Calu3 (cell line): Measurements from ENCODE around the gene ULK4. TPM values are rescaled to one million over a fixed set of nuclear protein-coding genes. Genes with fewer than 3 reads are reported as not detected.
A peak's percentile ranks its signal among the peaks of the same experiment; 100 is the strongest.

Experiments
- BruUV-seq: library from RNA; stranded (reverse); fragments of 400-500 nt; replicated peaks from 2 replicates; lab custom pipeline; 2021; lab: Mats Ljungman, UMichigan
- CTCF ChIA-PET: fragments of 300-600 bp; sonication (Branson Sonifier 250); formaldehyde crosslinking; loops from one replicate; lab custom pipeline; 2022; ENCODE audit warnings: antibody characterized with exemption; lab: Charles Lee
- DNase-seq: peaks from one replicate; pipeline ENCODE4 v3.0.0; 2022
- H3K27ac Mint-ChIP-seq: one replicate; pipeline ENCODE4 v1.8.0; 2022; ENCODE audit warnings: mixed read lengths; ENCODE audit not compliant: unreplicated experiment
- H3K27me3 Mint-ChIP-seq: one replicate; pipeline ENCODE4 v1.8.0; 2022; ENCODE audit warnings: mixed read lengths; ENCODE audit not compliant: unreplicated experiment
- H3K36me3 Mint-ChIP-seq: one replicate; pipeline ENCODE4 v1.8.0; 2022; ENCODE audit warnings: mild to moderate bottlenecking, moderate library complexity, mixed read lengths; ENCODE audit not compliant: insufficient read depth, unreplicated experiment
- H3K4me1 Mint-ChIP-seq: one replicate; pipeline ENCODE4 v1.8.0; 2022; ENCODE audit warnings: mild to moderate bottlenecking, low read depth, mixed read lengths; ENCODE audit not compliant: unreplicated experiment
- H3K4me3 Mint-ChIP-seq: one replicate; pipeline ENCODE4 v1.8.0; 2022; ENCODE audit warnings: mild to moderate bottlenecking, low read depth, moderate library complexity, mixed read lengths; ENCODE audit not compliant: unreplicated experiment
- H3K9me3 Mint-ChIP-seq: one replicate; pipeline ENCODE4 v1.8.0; 2022; ENCODE audit warnings: low read depth, mixed read lengths; ENCODE audit not compliant: unreplicated experiment
- CTCF ChIP-seq: fragments of 200-600 bp; IDR thresholded peaks from one replicate; pipeline ENCODE4 v1.8.0; 2022; ENCODE audit warnings: antibody characterized with exemption; ENCODE audit not compliant: unreplicated experiment
- intact Hi-C: fragments of 100-400 bp; cut with micrococcal nuclease; formaldehyde crosslinking; loops from one replicate; pipeline ENCODE4 v1.10.0; 2022; ENCODE audit not compliant: unreplicated experiment
- total RNA-seq: library from RNA; stranded (reverse); gene quantifications from 2 replicates; pipeline ENCODE4 v1.2.3, GENCODE V29; 2022

The ULK4 gene
- total RNA-seq, 1 experiment from 2014 or later: 8.7 TPM

- Mint-ChIP-seq H3K36me3 (peaks cover 24% of the 10 kb centered on the region), H3K9me3 (no peaks in the 10 kb centered on the region), H3K4me1 (peaks cover 9% of the 10 kb centered on the region), H3K27me3 (peaks cover 8% of the 10 kb centered on the region), H3K4me3 (peak overlapping the region; percentile 89), H3K27ac (peak overlapping the region; percentile 95)
- TSS peak; percentile 59 for BruUV-seq
- DNase-seq: peak; percentile 50
- CTCF ChIA-PET: interaction anchor here (0.5 to 1.2 kb wide), 3 partner anchors 119 to 189 kb away, joined by 4 read pairs; no protein-coding TSS in a partner anchor
- no peak for TF ChIP-seq CTCF
- intact Hi-C loops: no loop called here
These were observed 815 bp downstream of the ULK4 start for GRCh38 chr3:41960826-41961750.

DNA sequence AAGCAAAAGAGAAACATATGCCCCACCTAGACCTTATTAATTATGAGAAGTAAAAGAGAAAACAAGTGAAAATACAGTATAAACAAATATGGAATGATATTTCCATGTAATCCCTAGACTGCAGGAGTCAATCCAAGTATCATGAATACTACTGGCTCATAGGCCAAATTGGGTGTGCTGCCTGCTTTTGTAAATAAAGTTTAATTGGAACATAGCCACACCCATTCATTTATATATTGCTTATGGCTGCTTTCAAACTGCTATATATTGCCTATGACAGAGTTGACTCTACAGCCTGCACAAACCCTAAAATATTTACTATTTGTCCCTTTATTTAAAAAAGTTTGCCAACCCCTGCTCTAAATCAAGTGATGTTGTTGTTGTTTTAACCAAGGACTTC lies 5.3 kb downstream of the ULK4 start:
- intact Hi-C loops: no loop called here
- Mint-ChIP-seq H3K4me3 (no peak overlapping the region), H3K27me3 (no peaks in the 10 kb centered on the region), H3K9me3 (no peaks in the 10 kb centered on the region), H3K4me1 (peaks cover 9% of the 10 kb centered on the region), H3K27ac (no peak overlapping the region), H3K36me3 (peaks cover 13% of the 10 kb centered on the region)
- CTCF ChIA-PET: no interaction called here
- no peak for DNase-seq
- TF ChIP-seq CTCF: no peak
- BruUV-seq: no TSS peak

DNA sequence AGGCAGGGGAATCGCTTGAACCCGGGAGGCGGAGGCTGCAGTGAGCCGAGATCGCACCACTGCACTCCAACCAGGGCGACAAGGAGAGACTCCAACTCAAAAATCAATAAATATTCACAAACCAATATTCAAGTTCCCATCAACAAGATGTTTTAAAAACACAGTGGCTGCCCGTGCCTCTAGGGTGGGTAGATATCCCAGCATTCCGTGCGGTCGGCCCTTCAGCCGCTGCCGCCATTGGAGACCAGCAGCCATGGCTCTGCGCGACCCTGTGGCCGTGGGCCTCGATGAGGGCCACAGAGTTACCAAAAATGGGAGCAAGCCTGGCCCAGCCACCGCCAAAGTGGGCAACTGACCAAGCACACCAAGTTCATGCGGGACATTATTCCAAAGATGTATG lies 6.7 kb downstream of the ULK4 start:
- no peak overlapping the region for H3K4me3 Mint-ChIP-seq
- no peaks in the 10 kb centered on the region for H3K4me1 Mint-ChIP-seq
- intact Hi-C loops: no loop called here
- no peak for TF ChIP-seq CTCF
- no peak overlapping the region for H3K27ac Mint-ChIP-seq
- no peaks in the 10 kb centered on the region for H3K27me3 Mint-ChIP-seq
- BruUV-seq: no TSS peak
- no peaks in the 10 kb centered on the region for H3K9me3 Mint-ChIP-seq
- no peaks in the 10 kb centered on the region for H3K36me3 Mint-ChIP-seq
- DNase-seq: no peak
- CTCF ChIA-PET: no interaction called here

DNA sequence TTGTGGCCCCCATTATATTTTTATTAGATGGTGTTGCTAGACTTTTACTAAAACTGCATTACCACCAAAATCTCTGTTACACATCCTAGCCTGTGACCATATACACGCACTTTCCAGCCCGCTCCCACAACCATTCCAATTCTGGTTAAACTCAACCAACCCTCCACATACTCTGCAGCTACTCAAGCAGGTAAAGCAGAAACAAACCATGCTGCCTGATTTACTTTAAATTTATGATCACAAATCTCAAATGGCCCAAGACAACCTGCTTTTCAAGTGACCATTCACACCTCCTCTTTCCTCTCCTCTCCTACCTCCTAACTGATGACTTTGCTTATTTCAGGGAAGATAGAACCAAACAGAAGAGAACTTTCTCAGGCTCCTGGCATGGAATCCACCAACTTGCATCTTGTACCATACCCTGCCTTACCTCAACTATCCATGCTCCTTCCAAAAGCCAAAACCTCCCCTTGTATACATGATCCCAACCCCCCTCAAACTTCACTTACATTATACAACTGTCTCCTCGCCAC lies 18.5 kb downstream of the ULK4 start:
- intact Hi-C loops: no loop called here
- CTCF ChIA-PET: no interaction called here
- BruUV-seq: no TSS peak
- Mint-ChIP-seq H3K36me3 (no peaks in the 10 kb centered on the region), H3K27ac (no peak overlapping the region), H3K4me3 (no peak overlapping the region), H3K27me3 (no peaks in the 10 kb centered on the region), H3K4me1 (no peaks in the 10 kb centered on the region), H3K9me3 (no peaks in the 10 kb centered on the region)
- TF ChIP-seq CTCF: no peak
- DNase-seq: no peak
